H9 (cell line): Measurements from ENCODE around the gene RWDD2A. TPM values are rescaled to one million over a fixed set of nuclear protein-coding genes. Genes with fewer than 3 reads are reported as not detected.

Source experiments
- DNase-seq: peaks from one replicate; pipeline ENCODE4 v3.0.0-alpha.2; 2017
- H2AFZ ChIP-seq: one replicate; pipeline ENCODE4 v1.6.1; 2013; ENCODE audit warnings: mild to moderate bottlenecking, low read length, control low read depth, moderate library complexity
- H2AK5ac ChIP-seq: 2 replicates; pipeline ENCODE4 v1.6.1; 2013; ENCODE audit warnings: low read length, control low read depth, mixed read lengths; ENCODE audit not compliant: insufficient read length
- H2BK120ac ChIP-seq: one replicate; pipeline ENCODE4 v1.6.1; 2013; ENCODE audit warnings: low read depth, mild to moderate bottlenecking, low read length, control low read depth, inconsistent platforms; ENCODE audit not compliant: poor library complexity, severe bottlenecking
- H2BK12ac ChIP-seq: 2 replicates; pipeline ENCODE4 v1.6.1; 2013; ENCODE audit warnings: low read length, control low read depth, mixed read lengths, low read depth; ENCODE audit not compliant: insufficient read length
- H2BK15ac ChIP-seq: 2 replicates; pipeline ENCODE4 v1.6.1; 2013; ENCODE audit warnings: low read depth, low read length, control low read depth
- H2BK20ac ChIP-seq: one replicate; pipeline ENCODE4 v1.6.1; 2013; ENCODE audit warnings: low read depth, mild to moderate bottlenecking, low read length, control low read depth, inconsistent platforms; ENCODE audit not compliant: poor library complexity, severe bottlenecking
- H2BK5ac ChIP-seq: 2 replicates; pipeline ENCODE4 v1.6.1; 2013; ENCODE audit warnings: low read length, control low read depth, mixed read lengths; ENCODE audit not compliant: insufficient read length
- H3K14ac ChIP-seq: 2 replicates; pipeline ENCODE4 v1.6.1; 2013; ENCODE audit warnings: low read length, control low read depth; ENCODE audit not compliant: insufficient read depth
- H3K18ac ChIP-seq: 2 replicates; pipeline ENCODE4 v1.6.1; 2013; ENCODE audit warnings: low read depth, mild to moderate bottlenecking, mixed read lengths, low read length, control low read depth; ENCODE audit not compliant: insufficient read length
- H3K23ac ChIP-seq: 2 replicates; pipeline ENCODE4 v1.6.1; 2013; ENCODE audit warnings: low read length, control low read depth, mixed read lengths, low read depth; ENCODE audit not compliant: insufficient read length
- H3K23me2 ChIP-seq: 2 replicates; pipeline ENCODE4 v1.6.1; 2013; ENCODE audit warnings: low read depth, mild to moderate bottlenecking, mixed read lengths, low read length, control low read depth; ENCODE audit not compliant: insufficient read length, poor library complexity, severe bottlenecking
- H3K27ac ChIP-seq: 2 replicates; pipeline ENCODE4 v1.5.1; 2013; ENCODE audit warnings: low read length, control low read depth, mixed read lengths, low read depth; ENCODE audit not compliant: insufficient read length
- H3K27me3 ChIP-seq: 2 replicates; pipeline ENCODE4 v1.6.1; 2013; ENCODE audit warnings: low read length, control low read depth, inconsistent platforms; ENCODE audit not compliant: insufficient read depth
- H3K4ac ChIP-seq: 2 replicates; pipeline ENCODE4 v1.6.1; 2013; ENCODE audit warnings: low read depth, mild to moderate bottlenecking, control low read depth, inconsistent platforms, low read length, moderate library complexity
- H3K4me1 ChIP-seq: 2 replicates; pipeline ENCODE4 v1.6.1; 2013; ENCODE audit warnings: low read length, control low read depth, inconsistent platforms; ENCODE audit not compliant: insufficient read depth
- H3K4me2 ChIP-seq: 2 replicates; pipeline ENCODE4 v1.6.1; 2013; ENCODE audit warnings: low read length, control low read depth, mixed read lengths; ENCODE audit not compliant: insufficient read length, insufficient read depth
- H3K56ac ChIP-seq: 2 replicates; pipeline ENCODE4 v1.6.1; 2013; ENCODE audit warnings: low read depth, mild to moderate bottlenecking, mixed read lengths, low read length, control low read depth; ENCODE audit not compliant: insufficient read length
- H3K79me1 ChIP-seq: 2 replicates; pipeline ENCODE4 v1.6.1; 2013; ENCODE audit warnings: low read depth, mild to moderate bottlenecking, moderate library complexity, low read length, control low read depth, inconsistent platforms; ENCODE audit not compliant: insufficient read depth, poor library complexity, severe bottlenecking
- H3K79me2 ChIP-seq: 2 replicates; pipeline ENCODE4 v1.6.1; 2013; ENCODE audit warnings: low read length, control low read depth, inconsistent platforms; ENCODE audit not compliant: insufficient read depth
- H3K9ac ChIP-seq: 2 replicates; pipeline ENCODE4 v1.6.1; 2013; ENCODE audit warnings: low read length, control low read depth, mixed read lengths; ENCODE audit not compliant: insufficient read length; ENCODE audit errors: extremely low read depth
- H3K9me3 ChIP-seq: one replicate; pipeline ENCODE4 v1.6.1; 2013; ENCODE audit warnings: low read depth, low read length, inconsistent platforms; ENCODE audit not compliant: control insufficient read depth
- H3T11ph ChIP-seq: one replicate; pipeline ENCODE4 v1.6.1; 2013; ENCODE audit warnings: mild to moderate bottlenecking, low read length, control low read depth, inconsistent platforms
- H4K20me1 ChIP-seq: one replicate; pipeline ENCODE4 v1.6.1; 2013; ENCODE audit not compliant: control insufficient read depth, insufficient read length, insufficient read depth
- H4K5ac ChIP-seq: 2 replicates; pipeline ENCODE4 v1.6.1; 2013; ENCODE audit warnings: low read depth, mild to moderate bottlenecking, mixed read lengths, low read length, control low read depth; ENCODE audit not compliant: insufficient read length
- H4K8ac ChIP-seq: replicated peaks from 2 replicates; pipeline ENCODE4 v1.6.1; 2013; ENCODE audit warnings: low read length, control low read depth, mixed read lengths, low read depth; ENCODE audit not compliant: insufficient read length
- H4K91ac ChIP-seq: 2 replicates; pipeline ENCODE4 v1.6.1; 2013; ENCODE audit warnings: low read depth, mild to moderate bottlenecking, moderate library complexity, mixed read lengths, low read length, control low read depth; ENCODE audit not compliant: insufficient read length
- H3K27ac Mint-ChIP-seq, 3 experiments: 2 replicates in 2 of 3; 3 replicates in 1 of 3; pipeline ENCODE4 v1.8.0; 2020 to 2021; ENCODE audit warnings: mixed read lengths in 3 of 3, mild to moderate bottlenecking in 1 of 3, moderate library complexity in 1 of 3
- H3K27me3 Mint-ChIP-seq: 2 replicates; pipeline ENCODE4 v1.8.0; 2021; ENCODE audit warnings: low read depth, mild to moderate bottlenecking, moderate library complexity, mixed read lengths
- H3K36me3 Mint-ChIP-seq, 3 experiments: 2 replicates in 2 of 3; 3 replicates in 1 of 3; pipeline ENCODE4 v1.8.0; 2020 to 2021; ENCODE audit warnings: low read depth in 3 of 3, mixed read lengths in 3 of 3; ENCODE audit not compliant: insufficient read depth in 1 of 3
- H3K4me1 Mint-ChIP-seq, 2 experiments: 2 replicates each; pipeline ENCODE4 v1.8.0; 2020; ENCODE audit warnings: mixed read lengths in 2 of 2
- H3K4me3 Mint-ChIP-seq, 2 experiments: 2 replicates in 1 of 2; 3 replicates in 1 of 2; pipeline ENCODE4 v1.8.0; 2020 to 2021; ENCODE audit warnings: mild to moderate bottlenecking in 2 of 2, mixed read lengths in 2 of 2, moderate library complexity in 1 of 2
- H3K9me3 Mint-ChIP-seq, 2 experiments: 2 replicates in 1 of 2; 3 replicates in 1 of 2; pipeline ENCODE4 v1.8.0; 2020; ENCODE audit warnings: mild to moderate bottlenecking in 2 of 2, mixed read lengths in 2 of 2, moderate library complexity in 1 of 2
- total RNA-seq: library from RNA; stranded (reverse); gene quantifications from 2 replicates; pipeline ENCODE4 v1.2.1, GENCODE V29; 2021
- TF ChIP-seq, protein P1 (sequence below): fragments of 200-600 bp; sonication (generic); conservative IDR thresholded peaks from 3 replicates; pipeline ENCODE4 v1.8.0; 2021; ENCODE audit warnings: antibody characterized with exemption, mild to moderate bottlenecking

Gene RWDD2A
- total RNA-seq, 1 experiment from 2014 or later, result 3.2 TPM

DNA sequence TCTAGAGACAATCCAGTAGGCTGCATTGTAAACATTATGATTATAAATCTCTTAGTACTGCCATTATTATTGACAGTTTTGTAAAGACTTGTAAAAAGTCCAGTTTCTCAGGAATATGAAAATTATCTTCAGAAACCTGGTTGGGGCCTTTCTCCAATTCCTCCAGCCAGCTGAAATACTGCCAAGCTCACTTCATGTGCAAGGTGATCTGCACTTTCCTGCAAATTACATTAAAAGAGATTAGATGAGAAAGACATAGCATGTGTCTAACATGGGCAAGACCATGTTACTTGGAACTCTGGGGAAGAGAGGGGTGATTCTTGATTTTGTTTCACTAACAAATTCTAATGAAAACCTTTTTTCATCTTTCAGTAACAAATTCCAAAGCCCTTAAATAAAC is 24.1 kb upstream of the RWDD2A start:
- TF ChIP-seq, protein P1, sequence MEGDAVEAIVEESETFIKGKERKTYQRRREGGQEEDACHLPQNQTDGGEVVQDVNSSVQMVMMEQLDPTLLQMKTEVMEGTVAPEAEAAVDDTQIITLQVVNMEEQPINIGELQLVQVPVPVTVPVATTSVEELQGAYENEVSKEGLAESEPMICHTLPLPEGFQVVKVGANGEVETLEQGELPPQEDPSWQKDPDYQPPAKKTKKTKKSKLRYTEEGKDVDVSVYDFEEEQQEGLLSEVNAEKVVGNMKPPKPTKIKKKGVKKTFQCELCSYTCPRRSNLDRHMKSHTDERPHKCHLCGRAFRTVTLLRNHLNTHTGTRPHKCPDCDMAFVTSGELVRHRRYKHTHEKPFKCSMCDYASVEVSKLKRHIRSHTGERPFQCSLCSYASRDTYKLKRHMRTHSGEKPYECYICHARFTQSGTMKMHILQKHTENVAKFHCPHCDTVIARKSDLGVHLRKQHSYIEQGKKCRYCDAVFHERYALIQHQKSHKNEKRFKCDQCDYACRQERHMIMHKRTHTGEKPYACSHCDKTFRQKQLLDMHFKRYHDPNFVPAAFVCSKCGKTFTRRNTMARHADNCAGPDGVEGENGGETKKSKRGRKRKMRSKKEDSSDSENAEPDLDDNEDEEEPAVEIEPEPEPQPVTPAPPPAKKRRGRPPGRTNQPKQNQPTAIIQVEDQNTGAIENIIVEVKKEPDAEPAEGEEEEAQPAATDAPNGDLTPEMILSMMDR, result no peak
- Histone ChIP-seq H4K5ac (no peak overlapping the region), H2BK15ac (no peak overlapping the region), H2AFZ (no peak overlapping the region), H3K27me3 (no peaks in the 10 kb centered on the region), H2BK12ac (no peak overlapping the region), H3K4ac (no peak overlapping the region), H2BK20ac (no peak overlapping the region), H3K56ac (no peak overlapping the region), H3K79me1 (no peaks in the 10 kb centered on the region), H2BK120ac (no peak overlapping the region), H2BK5ac (no peak overlapping the region), H3T11ph (no peak overlapping the region), H3K79me2 (no peaks in the 10 kb centered on the region; the same call in 1 of the 2 replicates), H2AK5ac (no peak overlapping the region), H4K20me1 (no peaks in the 10 kb centered on the region), H3K4me1 (no peaks in the 10 kb centered on the region), H3K23ac (no peak overlapping the region), H3K18ac (no peak overlapping the region), H3K27ac (no peak overlapping the region), H3K9ac (no peak overlapping the region), H3K14ac (no peak overlapping the region), H3K23me2 (no peaks in the 10 kb centered on the region), H3K9me3 (no peaks in the 10 kb centered on the region), H4K8ac (no peak overlapping the region), H4K91ac (no peak overlapping the region), H3K4me2 (no peak overlapping the region)
- Mint-ChIP-seq H3K9me3 (no peaks in the 10 kb centered on the region), H3K4me3 (no peak overlapping the region), H3K4me1 (no peaks in the 10 kb centered on the region), H3K36me3 (peaks cover 26 to 86% (median 69%) of the 10 kb centered on the region in 3 experiments; a peak in 6 of 7 replicates), H3K27me3 (no peaks in the 10 kb centered on the region), H3K27ac (no peak overlapping the region)
- DNase-seq, result no peak
